Ureter (tissue), 1 donor: Measurements from ENCODE around the gene CD180. TPM values are rescaled to one million over a fixed set of nuclear protein-coding genes. Genes with fewer than 3 reads are reported as not detected.

Experiments used
- DNase-seq: peaks from one replicate; pipeline ENCODE4 v3.0.0-alpha.2; 2020; ENCODE audit warnings: low spot score
- total RNA-seq: library from RNA; stranded (reverse); gene quantifications from one replicate; pipeline ENCODE4 v1.2.4, GENCODE V29; 2023
- donor health status: DM: yes; HTN: yes; CAD: no.

CD180 gene
- total RNA-seq, 1 donor from 2014 or later, result 2.1 TPM

DNA sequence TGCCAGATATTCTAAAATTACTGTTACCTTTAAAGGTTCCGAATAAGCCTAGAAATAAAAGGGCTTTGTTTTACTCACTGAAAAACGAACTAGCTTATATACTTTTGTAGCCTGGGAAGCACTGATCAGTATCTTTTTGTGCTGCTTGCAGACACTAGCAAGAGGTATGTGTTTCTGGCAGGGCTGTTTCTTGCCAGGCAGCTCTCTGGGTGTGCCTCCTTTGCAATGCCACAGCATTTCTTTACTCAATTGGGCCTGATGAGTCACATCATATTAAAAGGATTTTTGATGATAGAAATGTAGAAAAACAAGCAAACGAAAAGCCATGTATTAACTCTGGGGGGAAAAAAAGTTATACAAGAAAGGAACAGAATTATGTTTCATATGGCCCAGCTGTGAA, 35.6 kb downstream of the CD180 start:
- DNase-seq, result peak; percentile 75

DNA sequence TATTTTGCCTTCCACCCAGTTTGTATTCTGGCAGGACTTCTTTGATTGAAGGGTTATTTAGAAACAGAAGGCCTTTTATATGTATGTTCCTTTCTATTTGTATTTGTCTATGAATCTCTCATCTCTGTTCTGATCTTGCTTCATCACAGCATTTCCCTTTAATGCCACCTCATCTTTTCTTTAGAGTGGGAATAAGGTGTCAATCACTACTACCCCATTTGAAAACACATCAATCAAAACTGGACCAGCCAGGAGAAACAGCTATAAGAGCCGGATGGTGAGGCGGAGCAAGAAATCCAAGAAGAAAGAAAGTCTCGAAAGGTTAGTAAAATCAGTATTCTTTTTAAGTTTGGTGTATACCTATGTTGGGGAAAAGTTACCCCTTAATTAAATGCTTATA, 36.3 kb downstream of the CD180 start:
- no peak for DNase-seq

DNA sequence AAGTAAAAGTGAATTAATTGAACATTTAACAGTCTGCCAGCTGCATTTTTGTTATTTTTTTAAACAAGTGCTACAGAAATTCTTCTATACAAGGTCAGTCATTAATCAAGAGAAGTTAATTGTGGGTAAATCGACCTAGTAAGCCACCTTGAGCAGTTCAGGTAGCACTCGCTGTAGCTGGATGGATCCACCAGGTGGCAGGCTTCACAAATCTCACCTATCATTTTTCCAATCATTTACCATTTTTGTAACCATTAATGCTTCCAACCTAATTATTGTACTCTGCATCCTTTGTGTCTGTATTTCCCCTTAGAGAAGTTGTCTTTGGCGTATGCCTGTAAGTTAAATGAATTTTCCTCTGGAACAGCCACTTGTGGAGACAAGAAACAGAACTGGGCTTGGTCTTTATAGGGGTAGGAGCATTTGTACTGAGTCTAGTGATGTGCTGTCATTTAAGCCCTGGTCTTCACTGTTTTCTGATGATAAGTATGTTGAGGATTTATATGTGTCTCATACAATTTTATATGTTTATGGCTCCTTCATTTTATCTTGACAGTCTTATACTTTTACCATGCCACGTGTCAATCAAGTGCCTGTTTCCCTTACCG, 39.5 kb downstream of the CD180 start:
- no peak for DNase-seq

DNA sequence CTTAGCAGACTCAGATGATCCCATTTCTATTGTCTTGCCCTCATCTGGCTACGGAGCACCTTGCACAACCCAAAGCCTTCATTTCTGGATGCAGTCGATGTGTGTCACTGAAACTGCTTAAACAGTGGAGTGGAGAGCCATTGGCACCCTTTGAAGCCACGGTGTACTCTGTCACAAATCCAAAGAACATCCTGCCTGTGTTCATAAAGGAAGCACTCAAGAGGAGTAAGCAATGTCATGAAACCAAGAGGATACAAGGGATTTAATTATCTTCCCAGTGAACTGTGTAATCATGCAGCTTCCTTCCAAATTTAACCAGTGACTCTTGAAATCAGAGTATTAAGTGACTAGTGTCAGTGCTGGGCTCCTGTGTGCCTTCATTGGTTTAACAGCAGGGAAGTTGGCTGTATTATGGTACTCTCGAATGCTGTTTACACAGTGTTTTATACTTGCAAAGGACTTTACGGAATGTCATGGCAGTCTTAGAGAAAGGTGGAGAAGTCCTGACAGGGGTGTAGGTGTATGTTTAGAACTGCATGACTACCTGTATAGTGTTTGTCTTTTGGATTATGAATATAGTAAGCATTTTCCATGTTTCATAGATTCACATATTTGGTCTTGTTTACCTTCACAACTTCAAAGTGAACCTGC, 41.9 kb downstream of the CD180 start:
- no peak for DNase-seq

DNA sequence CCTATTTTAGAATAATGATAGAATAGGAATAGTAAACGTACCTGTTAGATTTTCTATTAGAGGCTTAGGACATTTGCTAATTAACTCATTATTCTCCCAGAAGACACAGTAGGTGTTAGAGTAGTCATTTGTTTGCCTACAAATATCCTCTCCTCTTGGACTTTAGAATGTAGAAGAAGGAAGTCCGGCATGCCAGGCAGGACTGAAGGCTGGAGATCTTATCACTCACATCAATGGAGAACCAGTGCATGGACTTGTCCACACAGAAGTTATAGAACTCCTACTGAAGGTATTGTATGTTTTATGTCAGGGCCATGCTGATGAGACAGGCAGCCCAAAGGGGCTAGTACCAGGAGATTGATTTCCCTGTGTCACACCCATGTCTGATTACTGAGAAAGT, 43.3 kb downstream of the CD180 start:
- DNase-seq, result no peak

- DNase-seq, result no peak
Measured at GRCh38 chr5:67152400-67152799, 44.2 kb downstream of the CD180 start.

DNA sequence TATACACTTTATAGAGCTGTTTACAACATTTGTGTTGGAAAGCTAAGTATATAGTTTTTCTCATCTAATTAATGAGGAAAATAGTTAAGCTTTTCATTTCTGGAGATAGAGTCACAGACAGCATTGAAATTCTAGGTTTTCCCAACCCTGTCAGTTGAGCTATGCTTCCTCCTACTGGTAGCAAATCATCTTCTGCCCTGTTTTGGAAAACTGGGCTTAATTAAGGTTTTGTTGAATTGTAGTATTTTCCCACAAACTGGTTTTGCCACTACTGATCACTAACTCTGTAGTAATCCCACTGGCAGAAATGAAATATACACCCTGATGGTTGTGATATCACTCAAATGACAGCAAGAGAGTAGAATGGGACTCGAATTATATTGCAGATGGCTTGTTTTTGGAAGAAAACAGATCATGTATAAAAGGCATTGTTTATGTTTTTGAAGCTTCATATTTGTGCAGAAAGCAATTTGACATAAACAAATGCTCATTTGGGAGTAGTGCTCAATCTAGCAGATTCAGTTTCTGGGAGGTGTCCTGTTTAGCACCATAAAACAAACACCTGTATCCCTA, 46.6 kb downstream of the CD180 start:
- no peak for DNase-seq

GRCh38 chr5:67149057-67149950, 47.3 kb downstream of the CD180 start:
- DNase-seq, result no peak

DNA sequence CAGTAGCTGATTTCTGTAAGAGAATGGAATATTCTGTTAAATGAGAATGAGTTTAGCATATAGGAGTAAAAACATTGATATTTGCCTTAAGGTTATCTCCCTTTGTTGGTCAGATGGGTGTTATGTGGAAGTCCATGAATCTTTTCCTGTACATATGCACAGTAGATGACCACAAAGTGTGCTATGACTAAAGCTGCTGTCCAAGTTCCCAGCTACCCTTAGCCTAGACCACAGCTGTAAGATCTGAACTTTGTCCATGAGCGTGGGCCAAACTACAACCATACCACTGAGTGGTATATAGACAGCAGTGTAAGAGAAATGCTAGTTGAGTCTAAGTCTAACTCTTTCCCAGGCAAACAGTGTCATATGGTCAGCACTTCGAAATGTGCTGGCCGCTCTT, 48.8 kb downstream of the CD180 start:
- no peak for DNase-seq

- DNase-seq, result no peak
Measured at GRCh38 chr5:67146981-67147380, 49.6 kb downstream of the CD180 start.

GRCh38 chr5:67146574-67146973, 50.0 kb downstream of the CD180 start:
- no peak for DNase-seq

- no peak for DNase-seq
Measured at GRCh38 chr5:67144183-67144639, 52.4 kb downstream of the CD180 start.

DNA sequence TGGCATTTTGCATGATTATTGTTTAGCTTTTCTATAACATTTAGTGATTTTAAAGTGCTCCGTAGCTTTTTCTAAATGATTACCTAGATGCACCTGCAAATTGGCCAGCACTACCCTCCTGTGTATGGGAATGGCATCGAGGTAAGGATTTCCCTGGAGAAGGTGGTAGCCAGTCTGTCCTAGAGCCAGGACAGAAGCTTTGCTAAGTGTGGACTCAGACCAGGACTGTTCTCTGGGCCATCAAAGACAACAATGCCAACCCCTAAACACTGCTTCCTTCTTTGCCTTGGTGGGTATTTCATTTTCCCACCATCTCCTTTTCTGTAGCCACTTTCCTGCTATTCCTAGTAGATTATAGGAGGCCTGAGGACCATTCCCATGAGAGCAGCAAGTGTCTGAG, 53.0 kb downstream of the CD180 start:
- no peak for DNase-seq

DNA sequence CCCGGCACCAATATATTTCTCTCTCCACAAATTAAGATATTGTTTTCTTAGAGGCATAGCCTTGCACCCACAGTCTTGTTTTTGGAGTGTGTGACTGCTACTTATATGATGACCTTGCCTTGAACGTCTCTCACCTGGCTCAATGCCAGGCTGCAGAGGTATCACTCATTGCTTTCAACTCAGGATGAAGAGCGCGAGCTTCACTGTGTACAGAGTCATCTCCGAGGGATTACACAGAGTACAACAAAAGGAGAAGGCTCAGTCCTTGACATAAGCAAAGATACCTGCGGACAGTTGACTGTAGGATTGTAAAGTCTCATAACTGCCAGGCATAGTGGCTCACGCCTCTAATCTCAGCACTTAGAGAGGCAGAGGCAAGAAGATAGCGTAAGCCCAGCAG, 53.8 kb downstream of the CD180 start:
- DNase-seq, result no peak

DNA sequence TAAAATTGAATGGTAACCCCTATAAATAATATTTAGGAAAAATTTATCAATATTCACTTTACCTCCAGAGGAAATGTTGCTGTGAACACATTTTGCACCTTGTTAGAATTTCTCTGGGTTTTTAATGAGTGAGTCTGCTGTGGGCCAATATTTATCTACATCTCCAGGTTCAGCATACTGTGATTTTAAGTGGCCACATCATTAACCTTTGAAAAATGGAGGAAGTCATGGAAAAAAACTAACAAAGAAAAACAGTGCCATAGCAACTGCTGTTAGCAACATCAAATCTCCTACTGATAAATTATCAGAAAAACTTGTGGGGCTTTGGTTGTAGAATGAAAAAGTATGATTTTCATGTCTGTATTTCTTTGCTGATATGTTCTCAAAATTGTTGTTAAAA, 55.0 kb downstream of the CD180 start:
- no peak for DNase-seq

DNA sequence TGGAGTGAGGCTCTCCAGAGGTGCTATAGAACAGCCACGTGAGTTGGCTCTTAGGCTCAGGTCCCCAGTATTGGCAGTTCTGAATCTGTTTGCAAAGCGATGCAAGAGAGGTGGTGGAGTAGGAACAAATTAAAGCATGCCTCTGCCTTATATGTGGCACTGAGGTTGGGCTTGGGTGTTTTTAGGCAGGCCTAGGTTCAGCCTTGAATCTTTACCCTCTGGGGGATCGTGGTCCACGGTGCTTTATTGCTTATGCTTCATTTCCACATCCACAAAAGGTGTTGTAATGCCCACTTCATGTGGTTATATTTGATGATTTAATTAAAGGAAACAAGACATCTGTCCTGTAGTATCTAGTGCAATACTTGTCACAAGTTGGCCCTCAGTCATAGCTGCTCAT, 56.2 kb downstream of the CD180 start:
- no peak for DNase-seq

DNA sequence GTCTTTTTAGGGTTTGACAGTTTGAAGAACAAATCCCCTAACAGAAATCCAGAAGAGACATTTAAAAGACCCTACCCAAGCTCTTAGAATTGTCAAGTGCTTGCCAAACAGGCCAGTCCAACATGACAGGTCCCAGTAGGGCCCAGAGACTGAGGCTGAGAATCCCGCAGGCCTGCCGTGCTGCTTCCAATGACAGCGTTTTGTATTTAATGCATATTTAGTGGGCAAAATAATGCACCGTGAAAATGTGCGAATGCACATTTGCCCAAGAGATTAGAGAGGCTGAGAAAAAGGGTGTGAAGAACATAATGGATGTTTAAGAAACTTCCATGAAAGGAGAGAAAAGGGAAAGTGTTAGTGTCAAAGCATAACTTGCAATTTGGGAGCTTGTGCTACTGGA, 57.6 kb downstream of the CD180 start:
- no peak for DNase-seq

DNA sequence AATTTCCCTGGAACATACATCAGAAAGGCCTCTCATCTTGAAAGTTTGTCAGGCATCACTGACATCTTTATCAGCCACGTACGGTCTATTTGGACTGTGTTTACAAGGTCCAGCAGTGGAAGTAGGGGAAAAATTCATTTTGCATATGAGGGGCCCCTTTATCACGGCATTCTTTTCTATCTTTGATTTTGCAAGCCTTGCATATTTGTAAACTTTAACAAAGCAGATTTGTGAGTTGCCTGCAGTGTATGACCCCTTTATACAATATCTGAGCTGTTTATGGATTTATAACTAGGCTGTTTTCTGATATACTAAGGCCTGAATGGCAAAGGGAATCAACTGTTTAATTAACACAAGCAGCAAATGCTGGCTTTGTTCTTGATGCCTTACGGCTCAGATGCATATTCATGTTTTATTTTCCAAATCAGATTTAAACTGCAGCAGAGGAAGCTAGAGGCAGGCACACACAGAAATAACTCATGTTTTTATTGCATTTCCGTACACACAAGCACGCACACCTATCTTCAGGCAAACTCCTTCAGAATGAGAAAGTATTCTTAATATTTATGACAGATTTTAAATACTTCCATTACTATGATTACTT, 61.1 kb downstream of the CD180 start:
- no peak for DNase-seq

- no peak for DNase-seq
Measured at GRCh38 chr5:67133776-67134175, 62.8 kb downstream of the CD180 start.

DNA sequence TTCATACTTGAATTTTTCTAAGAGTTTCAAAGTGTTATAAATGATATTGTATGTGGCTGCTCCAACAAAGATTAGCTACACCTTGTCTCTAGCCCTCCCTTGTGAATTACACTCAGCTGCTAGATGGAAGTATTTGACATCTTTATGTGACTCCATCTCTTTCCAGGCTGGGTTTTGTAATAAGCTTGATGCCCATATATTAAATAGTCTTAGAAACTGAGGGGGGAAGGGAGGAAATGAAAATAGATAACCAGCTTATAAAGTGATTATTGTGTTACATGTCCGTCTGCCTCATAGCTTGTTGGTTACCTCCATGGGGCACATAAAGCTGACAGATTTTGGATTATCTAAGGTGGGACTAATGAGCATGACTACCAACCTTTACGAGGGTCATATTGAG, 63.4 kb downstream of the CD180 start:
- no peak for DNase-seq

- no peak for DNase-seq
Measured at GRCh38 chr5:67129768-67130167, 66.8 kb downstream of the CD180 start.
